Testis (tissue), 3 donors: ENCODE data around the gene LYVE1. TPM values are rescaled to one million over a fixed set of nuclear protein-coding genes. Genes with fewer than 3 reads are reported as not detected.
A peak's percentile ranks its signal among the peaks of the same experiment; 100 is the strongest.

Experiments used
- DNase-seq: peaks from one replicate; pipeline ENCODE4 v3.0.0-alpha.2; 2019
- H3K27ac ChIP-seq, 2 donors: fragments of 200-600 bp; sonication (generic); one replicate each; pipeline ENCODE4 v1.5.1; 2019
- H3K27me3 ChIP-seq: fragments of 200-600 bp; sonication (generic); one replicate; pipeline ENCODE4 v1.5.1; 2019
- H3K36me3 ChIP-seq: fragments of 200-600 bp; sonication (generic); one replicate; pipeline ENCODE4 v1.5.1; 2017; ENCODE audit warnings: low read depth; ENCODE audit errors: missing control alignments
- H3K4me1 ChIP-seq: fragments of 200-600 bp; sonication (generic); one replicate; pipeline ENCODE4 v1.5.1; 2019
- H3K4me3 ChIP-seq, 2 donors: fragments of 200-600 bp; sonication (generic); one replicate each; pipeline ENCODE4 v1.5.1; 2017 to 2019
- H3K9me3 ChIP-seq: fragments of 200-600 bp; sonication (generic); one replicate; pipeline ENCODE4 v1.5.1; 2017
- POLR2A ChIP-seq: fragments of 450-650 bp; IDR thresholded peaks from one replicate; pipeline ENCODE4 v1.6.1; 2017; ENCODE audit warnings: antibody characterized with exemption, mild to moderate bottlenecking, moderate library complexity
- WGBS, 2 donors: methylation state at CpG; one replicate each; pipeline ENCODE4 v1.1.5; 2018; 5-methylcytosine and 5-hydroxymethylcytosine counted together
- intact Hi-C: fragments of 100-400 bp; cut with DNase I; formaldehyde crosslinking; loops from one replicate; pipeline ENCODE4 v1.15.1; 2023; ENCODE audit warnings: low total_unique reads
- polyA plus RNA-seq: library from polyadenylated mRNA; stranded (reverse); fragments of 350-450 nt; fragmentation: Illumina TruSeq; extraction: RNeasy Lipid Tissue Mini Kit (QIAGEN cat#74804); gene quantifications from one replicate; pipeline ENCODE4 v1.2.3, GENCODE V29; 2014; ENCODE audit warnings: low read depth, low replicate concordance; ENCODE audit not compliant: insufficient read depth
- total RNA-seq, 2 donors: library from RNA; depleted of rRNA; stranded (reverse); fragments of >200 nt; gene quantifications; one replicate each; pipeline ENCODE4 v1.2.3, GENCODE V29; 2016
- TF ChIP-seq, protein P1 (sequence below), 3 experiments: fragments of 450-650 bp in 2 of 3; fragments of 200-600 bp in 1 of 3; sonication (generic) in 1 of 3; IDR thresholded peaks; one replicate each; pipeline ENCODE4 v1.5.1; 2016 to 2019; ENCODE audit warnings: antibody characterized with exemption in 3 of 3, mild to moderate bottlenecking in 2 of 3, moderate library complexity in 1 of 3

The LYVE1 gene
- total and polyA plus RNA-seq, 3 donors from 2014 or later = 4.6 to 24.1 (median 7.5) TPM

DNA sequence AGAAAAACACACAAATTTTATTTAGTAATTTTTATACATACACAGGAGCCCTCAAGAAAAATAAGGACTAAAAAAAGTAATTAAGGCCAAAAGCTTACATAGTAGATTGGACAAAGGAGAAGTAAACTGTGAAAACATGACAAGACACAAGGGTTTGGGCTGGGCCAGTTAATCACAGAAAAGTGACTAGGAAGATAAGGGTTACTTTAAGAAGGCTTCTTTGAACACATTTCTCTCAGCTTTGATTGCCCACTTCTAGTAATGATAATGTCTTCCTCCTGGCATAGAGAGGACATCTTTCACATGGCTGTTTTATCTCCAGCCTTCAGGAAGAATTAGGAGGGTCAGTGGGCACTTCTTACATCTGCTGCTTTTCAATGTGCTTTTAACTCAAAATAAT is 30.9 kb downstream of the LYVE1 start:
- intact Hi-C loops = no loop called here
- Histone ChIP-seq H3K4me3 (no peak overlapping the region), H3K9me3 (no peaks in the 10 kb centered on the region), H3K36me3 (no peaks in the 10 kb centered on the region), H3K27ac (no peak overlapping the region), H3K4me1 (no peaks in the 10 kb centered on the region), H3K27me3 (no peaks in the 10 kb centered on the region)
- TF ChIP-seq, protein P1, sequence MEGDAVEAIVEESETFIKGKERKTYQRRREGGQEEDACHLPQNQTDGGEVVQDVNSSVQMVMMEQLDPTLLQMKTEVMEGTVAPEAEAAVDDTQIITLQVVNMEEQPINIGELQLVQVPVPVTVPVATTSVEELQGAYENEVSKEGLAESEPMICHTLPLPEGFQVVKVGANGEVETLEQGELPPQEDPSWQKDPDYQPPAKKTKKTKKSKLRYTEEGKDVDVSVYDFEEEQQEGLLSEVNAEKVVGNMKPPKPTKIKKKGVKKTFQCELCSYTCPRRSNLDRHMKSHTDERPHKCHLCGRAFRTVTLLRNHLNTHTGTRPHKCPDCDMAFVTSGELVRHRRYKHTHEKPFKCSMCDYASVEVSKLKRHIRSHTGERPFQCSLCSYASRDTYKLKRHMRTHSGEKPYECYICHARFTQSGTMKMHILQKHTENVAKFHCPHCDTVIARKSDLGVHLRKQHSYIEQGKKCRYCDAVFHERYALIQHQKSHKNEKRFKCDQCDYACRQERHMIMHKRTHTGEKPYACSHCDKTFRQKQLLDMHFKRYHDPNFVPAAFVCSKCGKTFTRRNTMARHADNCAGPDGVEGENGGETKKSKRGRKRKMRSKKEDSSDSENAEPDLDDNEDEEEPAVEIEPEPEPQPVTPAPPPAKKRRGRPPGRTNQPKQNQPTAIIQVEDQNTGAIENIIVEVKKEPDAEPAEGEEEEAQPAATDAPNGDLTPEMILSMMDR (IDR thresholded peaks at IDR 0.05) = no peak
- TF ChIP-seq POLR2A = no peak
- no peak for DNase-seq

DNA sequence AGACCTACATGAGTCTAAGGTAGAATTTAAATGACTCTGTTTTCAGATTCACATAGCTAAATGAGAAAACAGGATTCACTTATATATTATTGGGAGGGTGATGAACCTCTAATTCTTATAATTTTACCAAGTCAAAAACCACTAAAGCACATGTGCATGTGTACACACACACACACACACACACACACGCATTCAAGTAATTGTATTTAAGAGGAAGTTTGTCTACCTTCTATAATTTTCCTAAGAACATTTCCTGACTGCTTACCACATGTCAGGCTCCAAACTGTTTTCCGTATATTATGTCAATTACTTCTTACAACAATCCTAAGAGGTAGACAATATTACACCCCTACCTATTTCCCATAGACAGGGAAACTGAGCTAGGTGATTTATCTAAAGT is 34.1 kb downstream of the LYVE1 start:
- H3K4me1 ChIP-seq = no peaks in the 10 kb centered on the region
- WGBS, 2 donors = 80 to 84% methylated on average over 2 of the region's 2 CpGs
- no peak for TF ChIP-seq POLR2A
- TF ChIP-seq, protein P1 (IDR thresholded peaks at IDR 0.05) = no peak
- H3K4me3 ChIP-seq = no peak overlapping the region
- DNase-seq = no peak
- no peak overlapping the region for H3K27ac ChIP-seq
- intact Hi-C loops = no loop called here
- H3K36me3 ChIP-seq = no peaks in the 10 kb centered on the region
- H3K9me3 ChIP-seq = no peaks in the 10 kb centered on the region
- no peaks in the 10 kb centered on the region for H3K27me3 ChIP-seq

DNA sequence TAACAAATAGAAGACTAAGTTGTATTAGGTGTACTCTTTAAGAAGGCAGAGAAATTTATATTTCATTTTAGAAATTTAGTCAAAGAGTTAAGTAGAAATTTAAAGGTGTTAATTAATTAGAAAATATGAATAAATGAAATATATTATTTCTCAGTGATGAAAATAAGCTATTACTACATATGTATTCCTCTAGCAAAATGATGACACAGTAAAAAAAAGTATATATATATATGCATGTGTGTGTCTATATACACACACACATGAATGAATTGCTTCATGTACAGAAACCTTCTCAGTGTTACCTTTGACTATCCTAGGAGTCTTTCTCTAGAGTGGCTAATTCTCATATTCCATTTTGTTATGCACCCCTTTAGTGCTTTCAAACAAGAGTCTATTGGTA is 35.1 kb downstream of the LYVE1 start:
- H3K36me3 ChIP-seq = no peaks in the 10 kb centered on the region
- H3K4me1 ChIP-seq = no peaks in the 10 kb centered on the region
- no peak overlapping the region for H3K4me3 ChIP-seq
- no peaks in the 10 kb centered on the region for H3K27me3 ChIP-seq
- H3K9me3 ChIP-seq = no peaks in the 10 kb centered on the region
- intact Hi-C loops = no loop called here
- no peak overlapping the region for H3K27ac ChIP-seq
- no peak for DNase-seq
- TF ChIP-seq, protein P1 (IDR thresholded peaks at IDR 0.05) = no peak
- no peak for TF ChIP-seq POLR2A

DNA sequence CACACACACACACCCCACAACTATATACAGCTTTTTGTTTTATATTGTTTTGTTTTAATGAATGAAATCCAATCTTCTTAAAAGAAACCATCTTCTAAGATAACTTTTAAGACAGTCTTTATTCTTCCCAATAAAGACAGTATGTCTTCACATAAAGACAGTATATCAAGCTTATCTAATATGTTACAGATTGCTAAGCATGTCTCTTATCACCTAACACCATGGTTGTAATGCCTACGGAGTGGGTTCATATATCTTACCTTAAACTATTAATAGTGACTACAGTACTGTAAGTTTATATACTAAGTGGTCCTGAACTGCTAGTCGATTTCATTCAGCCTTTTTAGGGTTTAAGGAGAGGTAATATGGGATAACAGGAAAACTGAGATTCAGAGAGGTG is 35.9 kb downstream of the LYVE1 start:
- TF ChIP-seq POLR2A = no peak
- TF ChIP-seq, protein P1 (IDR thresholded peaks at IDR 0.05) = no peak
- no peak overlapping the region for H3K4me3 ChIP-seq
- no peaks in the 10 kb centered on the region for H3K9me3 ChIP-seq
- no peaks in the 10 kb centered on the region for H3K27me3 ChIP-seq
- WGBS, 2 donors = 71 to 72% methylated on average over 2 of the region's 2 CpGs
- H3K27ac ChIP-seq = no peak overlapping the region
- intact Hi-C loops = no loop called here
- H3K36me3 ChIP-seq = no peaks in the 10 kb centered on the region
- H3K4me1 ChIP-seq = no peaks in the 10 kb centered on the region
- DNase-seq = no peak

DNA sequence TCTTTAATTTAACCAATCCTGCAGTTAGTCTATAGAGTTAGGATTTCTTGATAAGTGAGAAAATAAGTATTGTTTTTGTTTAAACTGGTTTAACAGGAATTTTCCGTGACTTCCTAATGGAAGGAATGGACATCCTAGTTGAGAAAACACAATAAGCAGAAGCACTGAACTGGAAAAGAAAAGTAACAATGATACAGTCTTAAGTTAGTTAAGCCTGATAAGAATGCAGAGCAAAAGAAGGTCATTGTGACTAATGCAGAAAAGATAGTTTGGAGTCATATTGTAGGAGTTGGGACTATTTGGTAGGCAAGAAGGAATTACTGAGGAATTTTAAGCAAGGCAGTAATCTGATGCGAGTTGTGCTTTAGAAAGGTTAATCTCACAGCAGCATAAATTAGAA is 39.2 kb downstream of the LYVE1 start:
- intact Hi-C loops = no loop called here
- Histone ChIP-seq H3K4me3 (no peak overlapping the region), H3K27me3 (no peaks in the 10 kb centered on the region), H3K9me3 (no peaks in the 10 kb centered on the region), H3K27ac (peak overlapping the region; percentile 33 to 57), H3K36me3 (no peaks in the 10 kb centered on the region), H3K4me1 (no peaks in the 10 kb centered on the region)
- no peak for DNase-seq
- WGBS, 2 donors = 69 to 81% methylated on average over 2 of the region's 2 CpGs
- TF ChIP-seq, protein P1 (IDR thresholded peaks at IDR 0.05) = no peak
- no peak for TF ChIP-seq POLR2A
